H1 (cell line): Measurements from ENCODE around the gene RHOH.

Experiments used
- BACH1 ChIP-seq: IDR thresholded peaks from 2 replicates; pipeline ENCODE4 v1.6.1; 2012; ENCODE audit warnings: low read length, improper control_type of control experiment
- CEBPB ChIP-seq: IDR thresholded peaks from 2 replicates; pipeline ENCODE4 v1.6.1; 2012; ENCODE audit warnings: low read depth, low read length
- RAD21 ChIP-seq, 2 experiments: IDR thresholded peaks in 1 of 2; conservative IDR thresholded peaks in 1 of 2; 2 replicates each; pipeline ENCODE4 v1.6.1; 2011; ENCODE audit warnings: low read depth in 2 of 2, low read length in 2 of 2, improper control_type of control experiment in 1 of 2, inconsistent platforms in 1 of 2, mild to moderate bottlenecking in 1 of 2, moderate library complexity in 1 of 2
- SP1 ChIP-seq: IDR thresholded peaks from 2 replicates; pipeline ENCODE4 v1.6.1; 2011; ENCODE audit warnings: low read depth, low read length
- TF ChIP-seq, protein P1 (sequence below), 3 experiments: IDR thresholded peaks; 1 replicate in 2 of 3; 2 replicates in 1 of 3; pipeline versions ENCODE4 v1.5.1 to v1.6.1; 2011; ENCODE audit warnings: low read length in 3 of 3, mild to moderate bottlenecking in 3 of 3, inconsistent platforms in 2 of 3, low read depth in 1 of 3, moderate library complexity in 1 of 3; ENCODE audit not compliant: insufficient read depth in 1 of 3; ENCODE audit errors: control extremely low read depth in 1 of 3
- TF ChIP-seq, protein P2 (sequence below): IDR thresholded peaks from 2 replicates; pipeline ENCODE4 v1.6.1; 2012; ENCODE audit warnings: inconsistent platforms

DNA sequence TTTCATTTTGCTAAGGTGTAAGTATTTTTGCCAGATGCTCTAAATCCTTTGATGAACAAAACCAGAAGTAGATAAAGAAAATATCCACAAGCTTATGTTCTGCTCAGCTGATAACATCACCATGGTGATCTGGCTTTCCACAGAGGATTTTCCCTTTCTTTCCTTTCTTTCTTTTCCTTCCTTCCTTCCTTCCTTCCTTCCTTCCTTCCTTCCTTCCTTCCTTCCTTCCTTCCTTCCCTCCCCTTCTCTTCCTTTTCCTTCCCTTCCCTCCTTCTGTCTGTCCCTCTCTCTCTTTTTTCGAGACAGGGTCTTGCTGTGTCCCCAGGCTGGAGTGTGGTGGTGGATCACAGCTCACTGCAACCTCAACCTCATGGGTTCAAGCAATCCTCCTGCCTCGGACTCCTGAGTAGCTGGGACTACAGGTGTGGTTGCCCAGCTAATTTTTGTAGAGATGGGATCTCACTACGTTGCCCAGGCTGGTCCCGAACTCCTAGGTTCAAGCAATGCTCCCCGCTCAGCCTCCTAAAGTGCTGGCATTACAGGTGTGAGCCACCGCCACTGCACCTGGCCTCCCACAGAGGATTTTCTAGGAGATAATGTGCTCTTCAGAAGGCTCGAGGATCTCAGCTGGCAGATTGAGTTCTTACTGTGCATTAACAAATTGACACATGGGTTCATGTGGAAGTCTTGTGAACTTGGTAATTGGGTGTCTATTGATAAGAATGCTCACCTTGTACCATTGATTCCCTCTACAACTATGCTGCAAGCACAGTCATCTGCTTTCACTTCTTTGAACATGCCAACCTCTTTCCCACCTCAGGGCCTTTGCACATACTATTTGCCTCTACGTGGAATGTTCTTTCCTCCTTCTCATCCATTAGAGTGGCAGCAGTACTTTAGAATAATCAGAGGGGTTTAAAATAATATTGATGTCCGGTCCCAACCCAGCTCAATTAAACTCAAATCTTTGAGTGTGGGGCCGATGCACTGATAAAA is 1.4 kb upstream of the RHOH start:
- no peak for TF ChIP-seq CEBPB
- TF ChIP-seq, protein P1, sequence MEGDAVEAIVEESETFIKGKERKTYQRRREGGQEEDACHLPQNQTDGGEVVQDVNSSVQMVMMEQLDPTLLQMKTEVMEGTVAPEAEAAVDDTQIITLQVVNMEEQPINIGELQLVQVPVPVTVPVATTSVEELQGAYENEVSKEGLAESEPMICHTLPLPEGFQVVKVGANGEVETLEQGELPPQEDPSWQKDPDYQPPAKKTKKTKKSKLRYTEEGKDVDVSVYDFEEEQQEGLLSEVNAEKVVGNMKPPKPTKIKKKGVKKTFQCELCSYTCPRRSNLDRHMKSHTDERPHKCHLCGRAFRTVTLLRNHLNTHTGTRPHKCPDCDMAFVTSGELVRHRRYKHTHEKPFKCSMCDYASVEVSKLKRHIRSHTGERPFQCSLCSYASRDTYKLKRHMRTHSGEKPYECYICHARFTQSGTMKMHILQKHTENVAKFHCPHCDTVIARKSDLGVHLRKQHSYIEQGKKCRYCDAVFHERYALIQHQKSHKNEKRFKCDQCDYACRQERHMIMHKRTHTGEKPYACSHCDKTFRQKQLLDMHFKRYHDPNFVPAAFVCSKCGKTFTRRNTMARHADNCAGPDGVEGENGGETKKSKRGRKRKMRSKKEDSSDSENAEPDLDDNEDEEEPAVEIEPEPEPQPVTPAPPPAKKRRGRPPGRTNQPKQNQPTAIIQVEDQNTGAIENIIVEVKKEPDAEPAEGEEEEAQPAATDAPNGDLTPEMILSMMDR (IDR thresholded peaks at IDR 0.05; ENCODE audit: control extremely low read depth in 1 of 3, insufficient read depth in 1 of 3, low read depth in 1 of 3, low read length in 3 of 3) = no peak
- TF ChIP-seq, protein P2, sequence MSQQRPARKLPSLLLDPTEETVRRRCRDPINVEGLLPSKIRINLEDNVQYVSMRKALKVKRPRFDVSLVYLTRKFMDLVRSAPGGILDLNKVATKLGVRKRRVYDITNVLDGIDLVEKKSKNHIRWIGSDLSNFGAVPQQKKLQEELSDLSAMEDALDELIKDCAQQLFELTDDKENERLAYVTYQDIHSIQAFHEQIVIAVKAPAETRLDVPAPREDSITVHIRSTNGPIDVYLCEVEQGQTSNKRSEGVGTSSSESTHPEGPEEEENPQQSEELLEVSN = no peak
- no peak for TF ChIP-seq BACH1
- no peak for TF ChIP-seq SP1
- TF ChIP-seq RAD21 (IDR thresholded peaks at IDR 0.05 in 1 of 2, conservative IDR thresholded peaks at IDR 0.05 in 1 of 2; ENCODE audit: low read depth in 2 of 2, low read length in 2 of 2) = no peak
